Lower leg skin (tissue), 4 donors: ENCODE measurements around the gene SAMD5. TPM values are rescaled to one million over a fixed set of nuclear protein-coding genes. Genes with fewer than 3 reads are reported as not detected.

Experiments
- DNase-seq, 2 donors: peaks; one replicate each; pipeline ENCODE4 v3.0.0-alpha.2; 2019; ENCODE audit warnings: low spot score in 2 of 2
- H3K4me3 ChIP-seq: fragments of 200-600 bp; sonication (generic); 2 replicates; pipeline ENCODE4 v1.5.1; 2017; ENCODE audit warnings: mild to moderate bottlenecking, low read depth; ENCODE audit not compliant: poor library complexity, severe bottlenecking
- POLR2A ChIP-seq, 2 donors: fragments of 450-650 bp; IDR thresholded peaks; one replicate each; pipeline ENCODE4 v1.6.1; 2016 to 2017; ENCODE audit warnings: antibody characterized with exemption in 2 of 2, mild to moderate bottlenecking in 1 of 2, moderate library complexity in 1 of 2
- WGBS, 2 donors: methylation state at CpG; one replicate each; pipeline ENCODE4 v1.1.5; 2018; 5-methylcytosine and 5-hydroxymethylcytosine counted together
- intact Hi-C: fragments of 100-400 bp; cut with DNase I; formaldehyde crosslinking; loops from one replicate; pipeline ENCODE4 v1.15.0; 2023; ENCODE audit warnings: low total_unique reads
- total RNA-seq, 4 donors: library from RNA; depleted of rRNA; stranded (reverse); fragments of >200 nt; gene quantifications; one replicate each; pipeline ENCODE4 v1.1.0, GENCODE V29; 2016
- TF ChIP-seq, protein P1 (sequence below), 3 donors: fragments of 450-650 bp; IDR thresholded peaks; one replicate each; pipeline ENCODE4 v1.5.1; 2016; ENCODE audit warnings: antibody characterized with exemption in 3 of 3, mild to moderate bottlenecking in 3 of 3, moderate library complexity in 2 of 3

The SAMD5 gene
- total RNA-seq: 1 to 10 TPM in 1 of 4 donors, under 1 TPM in 3; 0.38 to 2.9 (median 0.87) TPM

DNA sequence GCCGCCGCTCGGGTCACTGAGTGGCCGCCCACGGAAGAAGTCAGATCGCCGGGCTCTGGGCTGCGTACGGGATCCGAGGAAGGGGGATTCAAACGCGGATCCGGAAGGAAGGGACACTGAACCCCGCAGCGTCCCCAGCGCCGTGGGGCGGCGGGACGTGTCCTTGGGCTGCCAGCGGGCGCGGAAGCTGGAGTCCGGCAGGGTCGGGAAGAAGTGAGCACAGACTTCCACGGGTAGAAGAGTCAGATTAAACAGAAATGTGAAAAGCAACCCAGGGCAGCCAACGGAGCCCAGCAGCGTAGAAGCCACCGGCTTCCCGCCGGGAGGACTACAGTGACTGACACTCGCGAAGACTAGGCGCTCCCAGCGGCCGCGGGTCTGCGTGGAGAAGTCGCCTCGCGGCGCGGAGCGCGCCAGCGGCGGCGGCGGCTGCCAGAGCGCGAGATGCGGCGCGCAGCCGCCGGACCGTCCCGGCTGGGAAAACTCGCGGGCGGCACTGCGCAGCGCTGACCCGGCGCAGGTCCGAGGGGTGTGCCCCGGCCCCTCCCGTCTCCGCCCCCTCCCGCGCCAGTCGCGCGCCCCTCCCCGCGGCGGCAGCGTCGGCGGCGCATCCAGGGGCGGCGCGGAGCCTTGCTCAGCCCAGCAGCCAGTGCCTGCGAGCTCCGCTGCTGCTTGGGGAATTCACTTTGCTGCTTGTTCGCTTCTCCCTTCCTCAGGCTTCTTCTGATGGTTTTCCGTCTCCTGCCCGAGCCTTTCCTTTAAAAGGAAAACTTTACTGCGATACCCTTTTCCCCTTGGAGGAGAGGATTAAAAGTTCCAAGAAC lies at the start of gene SAMD5:
Gene SAMD5, plus strand, starts transcription at position 649 of the 824 bp plus-strand sequence. CDS start 239 bp downstream, outside the sequence.
- intact Hi-C loops: loop anchor here (5.0 kb wide), 1 partner anchor 659 kb away; no protein-coding TSS in a partner anchor
- peak in 1 of 2 donors; percentile 85 for DNase-seq
- WGBS, 2 donors: 0% methylated on average over 48 to 53 of the region's 90 CpGs
- TF ChIP-seq, protein P1, sequence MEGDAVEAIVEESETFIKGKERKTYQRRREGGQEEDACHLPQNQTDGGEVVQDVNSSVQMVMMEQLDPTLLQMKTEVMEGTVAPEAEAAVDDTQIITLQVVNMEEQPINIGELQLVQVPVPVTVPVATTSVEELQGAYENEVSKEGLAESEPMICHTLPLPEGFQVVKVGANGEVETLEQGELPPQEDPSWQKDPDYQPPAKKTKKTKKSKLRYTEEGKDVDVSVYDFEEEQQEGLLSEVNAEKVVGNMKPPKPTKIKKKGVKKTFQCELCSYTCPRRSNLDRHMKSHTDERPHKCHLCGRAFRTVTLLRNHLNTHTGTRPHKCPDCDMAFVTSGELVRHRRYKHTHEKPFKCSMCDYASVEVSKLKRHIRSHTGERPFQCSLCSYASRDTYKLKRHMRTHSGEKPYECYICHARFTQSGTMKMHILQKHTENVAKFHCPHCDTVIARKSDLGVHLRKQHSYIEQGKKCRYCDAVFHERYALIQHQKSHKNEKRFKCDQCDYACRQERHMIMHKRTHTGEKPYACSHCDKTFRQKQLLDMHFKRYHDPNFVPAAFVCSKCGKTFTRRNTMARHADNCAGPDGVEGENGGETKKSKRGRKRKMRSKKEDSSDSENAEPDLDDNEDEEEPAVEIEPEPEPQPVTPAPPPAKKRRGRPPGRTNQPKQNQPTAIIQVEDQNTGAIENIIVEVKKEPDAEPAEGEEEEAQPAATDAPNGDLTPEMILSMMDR (IDR thresholded peaks at IDR 0.05): no peak
- TF ChIP-seq POLR2A (IDR thresholded peaks at IDR 0.05): no peak
- peak within 1 kb of the TSS; percentile 22 for H3K4me3 ChIP-seq

DNA sequence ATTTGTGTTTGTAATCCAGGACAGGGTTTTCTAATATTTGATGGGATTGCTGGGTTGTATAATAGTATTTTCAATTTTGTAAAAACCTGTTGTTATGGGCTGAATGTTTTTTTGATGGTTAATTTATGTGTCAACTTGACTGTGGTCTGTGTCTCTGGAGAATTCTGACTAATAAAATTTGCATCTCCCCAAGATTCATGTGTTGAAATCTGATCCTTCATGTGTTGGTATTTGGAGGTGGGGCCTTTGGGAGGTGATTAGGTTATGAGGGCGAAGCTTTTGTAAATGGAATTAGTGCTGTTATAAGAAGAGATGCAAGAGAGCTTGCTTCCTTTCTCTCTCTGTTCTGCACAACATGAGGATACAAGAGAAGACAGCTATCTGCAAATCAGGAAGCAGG lies 48.7 kb upstream of the SAMD5 start:
- intact Hi-C loops: no loop called here
- no peak overlapping the region for H3K4me3 ChIP-seq
- TF ChIP-seq POLR2A (IDR thresholded peaks at IDR 0.05): no peak
- TF ChIP-seq, protein P1 (IDR thresholded peaks at IDR 0.05): no peak
- 78 to 79% methylated on average over 1 of the region's 1 CpG for WGBS, 2 donors
- DNase-seq: no peak

DNA sequence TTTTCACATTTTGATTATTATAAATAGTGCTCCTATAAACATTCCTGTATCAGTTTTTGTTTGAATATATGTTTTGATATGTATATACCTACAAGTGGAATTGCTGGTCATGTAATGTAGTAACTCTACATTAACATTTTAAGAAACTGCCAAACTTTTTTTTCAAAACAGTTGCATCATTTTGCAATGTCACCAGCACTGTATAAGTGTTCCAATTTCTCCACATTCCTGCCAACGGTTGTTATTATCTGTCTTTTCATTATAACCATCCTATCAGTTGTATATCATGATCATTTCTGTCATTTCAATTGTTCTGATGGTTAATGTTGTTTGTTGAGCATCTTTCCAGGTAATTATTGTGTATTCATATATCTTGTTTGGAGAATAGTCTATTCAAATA lies 44.8 kb upstream of the SAMD5 start:
- WGBS, 2 donors: 39 to 55% methylated on average over 1 of the region's 1 CpG
- TF ChIP-seq POLR2A (IDR thresholded peaks at IDR 0.05): no peak
- TF ChIP-seq, protein P1 (IDR thresholded peaks at IDR 0.05): no peak
- DNase-seq: no peak
- H3K4me3 ChIP-seq: no peak overlapping the region
- intact Hi-C loops: no loop called here

DNA sequence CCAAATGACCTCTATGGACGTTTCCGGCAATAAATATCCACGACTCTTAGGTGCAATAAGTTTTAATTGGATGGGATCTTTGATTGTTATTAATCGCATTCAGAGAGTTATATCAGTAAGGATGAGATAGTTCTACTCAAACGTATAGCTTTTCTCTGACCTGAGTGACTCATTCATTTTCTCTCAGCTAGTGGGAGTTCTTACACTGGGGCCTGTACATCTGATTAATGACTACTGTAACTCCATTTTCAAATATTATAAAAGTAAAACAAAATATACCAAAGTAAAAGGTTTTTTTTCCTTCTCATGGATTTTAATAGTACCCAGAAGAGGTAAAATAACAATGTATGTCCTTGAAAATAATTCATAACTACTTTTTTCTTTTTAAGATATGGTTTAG lies 41.1 kb upstream of the SAMD5 start:
- TF ChIP-seq POLR2A (IDR thresholded peaks at IDR 0.05): no peak
- TF ChIP-seq, protein P1 (IDR thresholded peaks at IDR 0.05): no peak
- WGBS, 2 donors: 71 to 72% methylated on average over 5 of the region's 5 CpGs
- intact Hi-C loops: no loop called here
- H3K4me3 ChIP-seq: no peak overlapping the region
- DNase-seq: no peak

DNA sequence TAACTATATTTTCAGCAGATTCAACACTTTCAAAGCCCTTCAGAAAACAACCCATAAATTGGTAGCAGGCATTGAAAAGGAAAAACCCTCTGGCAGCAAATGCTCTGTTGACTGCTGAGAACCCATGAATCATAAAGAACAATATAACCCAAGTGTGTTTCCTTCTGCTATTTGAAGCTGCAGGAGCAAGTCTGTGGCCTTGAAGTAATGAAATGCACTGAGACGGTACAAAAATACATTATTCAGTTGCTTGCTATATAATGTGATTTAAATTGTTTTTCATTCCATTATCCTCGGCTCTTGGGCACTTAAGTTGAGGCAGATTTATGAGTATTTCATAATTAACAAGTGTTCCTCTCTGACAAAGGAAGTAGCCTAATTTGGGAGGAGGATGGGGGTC lies 40.6 kb upstream of the SAMD5 start:
- intact Hi-C loops: no loop called here
- WGBS, 2 donors: 48 to 55% methylated on average over 2 of the region's 2 CpGs

More for the DNA sequence above, 40.6 kb upstream of the SAMD5 start:
- H3K4me3 ChIP-seq: no peak overlapping the region
- no peak for DNase-seq
- TF ChIP-seq, protein P1 (IDR thresholded peaks at IDR 0.05): no peak
- TF ChIP-seq POLR2A (IDR thresholded peaks at IDR 0.05): no peak
